HG03066 (cell line): ENCODE measurements around the gene MAGEA12.
"Not testable (repeated sequence)": the region's sequence is repeated elsewhere in the genome, so short reads cannot be mapped to it uniquely, and the experiment has no call there.

Experiments
- ATAC-seq: cut with Tn5 transposase; IDR thresholded peaks from one replicate; pipeline ENCODE4 v1.9.1; 2021; ENCODE audit warnings: low read depth; ENCODE audit not compliant: unreplicated experiment

The MAGEA12 gene

GRCh38 chrX:152733261-152733975 is at the start of gene MAGEA12, which contains the start of gene CSAG1:
TSS of gene MAGEA12 (plus strand) at chrX:152733757. CDS start at chrX:152736162, 2,405 bp downstream.
TSS of gene CSAG1 (minus strand) at chrX:152733721. CDS start at chrX:152732460, 1,261 bp downstream.
- ATAC-seq: no peak

- ATAC-seq: not testable (repeated sequence)
These were observed 35.3 kb upstream of the MAGEA12 start, which contains the start of gene MAGEA3 for GRCh38 chrX:152697952-152698931. TSS of gene MAGEA3 (plus strand) at chrX:152698794. CDS start at chrX:152700833, 2,039 bp downstream.

GRCh38 chrX:152700390-152700789 is 33.2 kb upstream of the MAGEA12 start:
- ATAC-seq: not testable (repeated sequence)

- ATAC-seq: not testable (repeated sequence)
These were observed 27.1 kb upstream of the MAGEA12 start for GRCh38 chrX:152706500-152706899.

GRCh38 chrX:152709173-152709572 is 24.4 kb upstream of the MAGEA12 start, which contains the start of gene CSAG2:
TSS of gene CSAG2 (minus strand) at chrX:152709273. CDS start at chrX:152709112, 161 bp downstream.
- not testable (repeated sequence) for ATAC-seq

GRCh38 chrX:152713195-152713594 is 20.4 kb upstream of the MAGEA12 start:
- not testable (repeated sequence) for ATAC-seq

- ATAC-seq: not testable (repeated sequence)
These were observed 19.5 kb upstream of the MAGEA12 start, which contains the start of gene MAGEA2B for GRCh38 chrX:152713815-152714787. TSS of gene MAGEA2B (plus strand) at chrX:152714628. CDS start at chrX:152717107, 2,479 bp downstream.

GRCh38 chrX:152725409-152725808 is 8.1 kb upstream of the MAGEA12 start:
- no peak for ATAC-seq

- not testable (repeated sequence) for ATAC-seq
These were observed 744 bp downstream of the MAGEA12 start for GRCh38 chrX:152734143-152734858.

GRCh38 chrX:152735101-152735500 is 1.5 kb downstream of the MAGEA12 start:
- ATAC-seq: no peak

- ATAC-seq: no peak
These were observed 2.4 kb downstream of the MAGEA12 start for GRCh38 chrX:152735860-152736511.

GRCh38 chrX:152736528-152736927 is 3.0 kb downstream of the MAGEA12 start:
- not testable (repeated sequence) for ATAC-seq

GRCh38 chrX:152738560-152738959 is 5.0 kb downstream of the MAGEA12 start:
- ATAC-seq: no peak

- not testable (repeated sequence) for ATAC-seq
These were observed 20.4 kb downstream of the MAGEA12 start, which contains the start of gene MAGEA2 for GRCh38 chrX:152753686-152754650. TSS of gene MAGEA2 (minus strand) at chrX:152753842. CDS start at chrX:152751363, 2,479 bp downstream.

GRCh38 chrX:152754871-152755270 is 21.3 kb downstream of the MAGEA12 start:
- not testable (repeated sequence) for ATAC-seq

- ATAC-seq: not testable (repeated sequence)
These were observed 25.4 kb downstream of the MAGEA12 start, which contains the start of gene CSAG3 for GRCh38 chrX:152758918-152759317. TSS of gene CSAG3 (plus strand) at chrX:152759218.

- ATAC-seq: not testable (repeated sequence)
These were observed 26.0 kb downstream of the MAGEA12 start for GRCh38 chrX:152759544-152759943.
